GM23338 (cell line): ENCODE data around the gene SUOX. TPM values are rescaled to one million over a fixed set of nuclear protein-coding genes. Genes with fewer than 3 reads are reported as not detected.

Experiments
- ATAC-seq: fragments of 200-7000 bp; cut with Tn5 transposase; 3 replicates; pipeline ENCODE4 v1.9.1; 2020
- DNase-seq: peaks from one replicate; pipeline ENCODE4 v3.0.0-alpha.2; 2015; ENCODE audit warnings: low spot score
- H2AFZ ChIP-seq: fragments of 200-600 bp; sonication (generic); 2 replicates; pipeline ENCODE4 v1.8.0; 2016; ENCODE audit warnings: antibody characterized with exemption, mild to moderate bottlenecking, moderate library complexity
- H3F3A ChIP-seq: fragments of 200-600 bp; sonication (generic); replicated peaks from 2 replicates; pipeline ENCODE4 v1.8.0; 2017; ENCODE audit warnings: antibody characterized with exemption, mixed run types, low read depth
- H3K27ac ChIP-seq: fragments of 200-600 bp; sonication (generic); 2 replicates; pipeline ENCODE4 v1.6.1; 2016; ENCODE audit warnings: low read depth
- H3K27me3 ChIP-seq: fragments of 200-600 bp; sonication (generic); 2 replicates; pipeline ENCODE4 v1.8.0; 2016; ENCODE audit warnings: mild to moderate bottlenecking, mixed run types, moderate library complexity; ENCODE audit not compliant: insufficient read depth
- H3K36me3 ChIP-seq: fragments of 200-600 bp; sonication (generic); 2 replicates; pipeline ENCODE4 v1.8.0; 2016; ENCODE audit warnings: mild to moderate bottlenecking; ENCODE audit not compliant: insufficient read depth
- H3K4me1 ChIP-seq: fragments of 200-600 bp; sonication (generic); 2 replicates; pipeline ENCODE4 v1.8.0; 2016; ENCODE audit warnings: mild to moderate bottlenecking, moderate library complexity; ENCODE audit not compliant: insufficient read depth
- H3K4me2 ChIP-seq: fragments of 200-600 bp; sonication (generic); 2 replicates; pipeline ENCODE4 v1.7.1; 2017; ENCODE audit warnings: mixed run types
- H3K4me3 ChIP-seq: fragments of 200-600 bp; sonication (generic); 2 replicates; pipeline ENCODE4 v1.6.1; 2016; ENCODE audit warnings: mixed run types
- H3K79me2 ChIP-seq: fragments of 200-600 bp; sonication (generic); replicated peaks from 2 replicates; pipeline ENCODE4 v1.8.0; 2017; ENCODE audit warnings: mild to moderate bottlenecking; ENCODE audit not compliant: insufficient read depth
- H3K9me2 ChIP-seq: fragments of 200-600 bp; sonication (generic); 2 replicates; pipeline ENCODE4 v1.8.0; 2017; ENCODE audit not compliant: insufficient read depth
- H4K20me1 ChIP-seq: fragments of 200-600 bp; sonication (generic); replicated peaks from 2 replicates; pipeline ENCODE4 v1.8.0; 2017; ENCODE audit warnings: mild to moderate bottlenecking; ENCODE audit not compliant: insufficient read depth
- H3K27ac Mint-ChIP-seq: 2 replicates; pipeline ENCODE4 v1.8.0; 2020; ENCODE audit warnings: inconsistent platforms, mild to moderate bottlenecking, moderate library complexity, mixed read lengths
- H3K27me3 Mint-ChIP-seq: 3 replicates; pipeline ENCODE4 v1.8.0; 2022; ENCODE audit warnings: low read depth, mild to moderate bottlenecking, moderate library complexity, mixed read lengths, inconsistent platforms; ENCODE audit not compliant: insufficient read depth, poor library complexity
- H3K36me3 Mint-ChIP-seq: 3 replicates; pipeline ENCODE4 v1.8.0; 2021; ENCODE audit warnings: low read depth, mild to moderate bottlenecking, inconsistent platforms, moderate library complexity, mixed read lengths
- H3K4me1 Mint-ChIP-seq: 3 replicates; pipeline ENCODE4 v1.8.0; 2020; ENCODE audit warnings: mild to moderate bottlenecking, inconsistent platforms, mixed read lengths
- H3K4me3 Mint-ChIP-seq: 3 replicates; pipeline ENCODE4 v1.8.0; 2021; ENCODE audit warnings: moderate library complexity, mild to moderate bottlenecking, inconsistent platforms, mixed read lengths
- H3K9me3 Mint-ChIP-seq: 3 replicates; pipeline ENCODE4 v1.8.0; 2020; ENCODE audit warnings: moderate library complexity, mild to moderate bottlenecking, inconsistent platforms, mixed read lengths
- ETS1 ChIP-seq: IDR thresholded peaks from 2 replicates; pipeline ENCODE4 v1.6.1; 2016; ENCODE audit warnings: antibody characterized with exemption
- EZH2 ChIP-seq: fragments of 200-600 bp; sonication (generic); IDR thresholded peaks from one replicate; pipeline ENCODE4 v1.8.0; 2017; ENCODE audit warnings: antibody characterized with exemption, mild to moderate bottlenecking, low read depth; ENCODE audit not compliant: unreplicated experiment
- EZH2phosphoT487 ChIP-seq: fragments of 200-600 bp; sonication (generic); IDR thresholded peaks from one replicate; pipeline ENCODE4 v1.8.1; 2018; ENCODE audit warnings: antibody characterized with exemption; ENCODE audit not compliant: unreplicated experiment
- JUNB ChIP-seq: IDR thresholded peaks from one replicate; pipeline ENCODE4 v1.6.1; 2016; ENCODE audit warnings: antibody characterized with exemption; ENCODE audit not compliant: unreplicated experiment
- NANOG ChIP-seq: IDR thresholded peaks from 2 replicates; pipeline ENCODE4 v1.6.1; 2016; ENCODE audit warnings: antibody characterized with exemption, borderline replicate concordance
- POLR2AphosphoS5 ChIP-seq: IDR thresholded peaks from 2 replicates; pipeline ENCODE4 v1.6.1; 2016; ENCODE audit warnings: antibody characterized with exemption, low read depth
- REST ChIP-seq: IDR thresholded peaks from one replicate; pipeline ENCODE4 v1.6.1; 2018; ENCODE audit warnings: antibody characterized with exemption; ENCODE audit not compliant: unreplicated experiment
- ZNF331 ChIP-seq: fragments of 250-450 bp; sonication (Bioruptor Pico); IDR thresholded peaks from 2 replicates; pipeline ENCODE4 v1.5.0; 2020; ENCODE audit warnings: low read depth, mild to moderate bottlenecking, moderate library complexity
- polyA plus RNA-seq: library from polyadenylated mRNA; unstranded; fragments of >200 nt; fragmentation: Nextera tagmentation; extraction: Ambion mirVana; gene quantifications from 2 replicates; pipeline ENCODE4 v1.2.1, GENCODE V29; 2016
- total RNA-seq: library from RNA; depleted of rRNA; stranded (reverse); fragments of >200 nt; shearing (Covaris generic); gene quantifications from 2 replicates; pipeline ENCODE4 v1.2.3, GENCODE V29; 2014
- TF ChIP-seq, protein P1 (sequence below): fragments of 250-450 bp; sonication (Bioruptor Pico); IDR thresholded peaks from 2 replicates; pipeline ENCODE4 v1.5.0; 2020; ENCODE audit warnings: mild to moderate bottlenecking, moderate library complexity

The SUOX gene
- total and polyA plus RNA-seq, 2 experiments from 2014 or later, result 14.0 to 27.5 TPM

GRCh38 chr12:56017181-56017580 is 20.1 kb downstream of the SUOX start:
- H3K4me3 Mint-ChIP-seq, result no peak overlapping the region
- peaks cover 16% of the 10 kb centered on the region for H3K27me3 Mint-ChIP-seq
- Histone ChIP-seq H3K27ac (no peak overlapping the region), H3K4me2 (no peak overlapping the region), H2AFZ (no peak overlapping the region), H4K20me1 (no peaks in the 10 kb centered on the region), H3K79me2 (peaks cover 3% of the 10 kb centered on the region; the same call in 1 of the 2 replicates), H3K9me2 (no peaks in the 10 kb centered on the region), H3F3A (peaks cover 20% of the 10 kb centered on the region; the same call in 1 of the 2 replicates), H3K4me1 (peaks cover 18% of the 10 kb centered on the region), H3K4me3 (no peak overlapping the region), H3K36me3 (no peaks in the 10 kb centered on the region; the same call in 1 of the 2 replicates), H3K27me3 (no peaks in the 10 kb centered on the region)
- no peaks in the 10 kb centered on the region for H3K9me3 Mint-ChIP-seq
- peaks cover 10% of the 10 kb centered on the region; the same call in 1 of the 3 replicates for H3K36me3 Mint-ChIP-seq
- DNase-seq, result no peak
- peaks cover 24% of the 10 kb centered on the region for H3K4me1 Mint-ChIP-seq
- ATAC-seq, result no peak
- no peak overlapping the region for H3K27ac Mint-ChIP-seq
- TF ChIP-seq, protein P1, sequence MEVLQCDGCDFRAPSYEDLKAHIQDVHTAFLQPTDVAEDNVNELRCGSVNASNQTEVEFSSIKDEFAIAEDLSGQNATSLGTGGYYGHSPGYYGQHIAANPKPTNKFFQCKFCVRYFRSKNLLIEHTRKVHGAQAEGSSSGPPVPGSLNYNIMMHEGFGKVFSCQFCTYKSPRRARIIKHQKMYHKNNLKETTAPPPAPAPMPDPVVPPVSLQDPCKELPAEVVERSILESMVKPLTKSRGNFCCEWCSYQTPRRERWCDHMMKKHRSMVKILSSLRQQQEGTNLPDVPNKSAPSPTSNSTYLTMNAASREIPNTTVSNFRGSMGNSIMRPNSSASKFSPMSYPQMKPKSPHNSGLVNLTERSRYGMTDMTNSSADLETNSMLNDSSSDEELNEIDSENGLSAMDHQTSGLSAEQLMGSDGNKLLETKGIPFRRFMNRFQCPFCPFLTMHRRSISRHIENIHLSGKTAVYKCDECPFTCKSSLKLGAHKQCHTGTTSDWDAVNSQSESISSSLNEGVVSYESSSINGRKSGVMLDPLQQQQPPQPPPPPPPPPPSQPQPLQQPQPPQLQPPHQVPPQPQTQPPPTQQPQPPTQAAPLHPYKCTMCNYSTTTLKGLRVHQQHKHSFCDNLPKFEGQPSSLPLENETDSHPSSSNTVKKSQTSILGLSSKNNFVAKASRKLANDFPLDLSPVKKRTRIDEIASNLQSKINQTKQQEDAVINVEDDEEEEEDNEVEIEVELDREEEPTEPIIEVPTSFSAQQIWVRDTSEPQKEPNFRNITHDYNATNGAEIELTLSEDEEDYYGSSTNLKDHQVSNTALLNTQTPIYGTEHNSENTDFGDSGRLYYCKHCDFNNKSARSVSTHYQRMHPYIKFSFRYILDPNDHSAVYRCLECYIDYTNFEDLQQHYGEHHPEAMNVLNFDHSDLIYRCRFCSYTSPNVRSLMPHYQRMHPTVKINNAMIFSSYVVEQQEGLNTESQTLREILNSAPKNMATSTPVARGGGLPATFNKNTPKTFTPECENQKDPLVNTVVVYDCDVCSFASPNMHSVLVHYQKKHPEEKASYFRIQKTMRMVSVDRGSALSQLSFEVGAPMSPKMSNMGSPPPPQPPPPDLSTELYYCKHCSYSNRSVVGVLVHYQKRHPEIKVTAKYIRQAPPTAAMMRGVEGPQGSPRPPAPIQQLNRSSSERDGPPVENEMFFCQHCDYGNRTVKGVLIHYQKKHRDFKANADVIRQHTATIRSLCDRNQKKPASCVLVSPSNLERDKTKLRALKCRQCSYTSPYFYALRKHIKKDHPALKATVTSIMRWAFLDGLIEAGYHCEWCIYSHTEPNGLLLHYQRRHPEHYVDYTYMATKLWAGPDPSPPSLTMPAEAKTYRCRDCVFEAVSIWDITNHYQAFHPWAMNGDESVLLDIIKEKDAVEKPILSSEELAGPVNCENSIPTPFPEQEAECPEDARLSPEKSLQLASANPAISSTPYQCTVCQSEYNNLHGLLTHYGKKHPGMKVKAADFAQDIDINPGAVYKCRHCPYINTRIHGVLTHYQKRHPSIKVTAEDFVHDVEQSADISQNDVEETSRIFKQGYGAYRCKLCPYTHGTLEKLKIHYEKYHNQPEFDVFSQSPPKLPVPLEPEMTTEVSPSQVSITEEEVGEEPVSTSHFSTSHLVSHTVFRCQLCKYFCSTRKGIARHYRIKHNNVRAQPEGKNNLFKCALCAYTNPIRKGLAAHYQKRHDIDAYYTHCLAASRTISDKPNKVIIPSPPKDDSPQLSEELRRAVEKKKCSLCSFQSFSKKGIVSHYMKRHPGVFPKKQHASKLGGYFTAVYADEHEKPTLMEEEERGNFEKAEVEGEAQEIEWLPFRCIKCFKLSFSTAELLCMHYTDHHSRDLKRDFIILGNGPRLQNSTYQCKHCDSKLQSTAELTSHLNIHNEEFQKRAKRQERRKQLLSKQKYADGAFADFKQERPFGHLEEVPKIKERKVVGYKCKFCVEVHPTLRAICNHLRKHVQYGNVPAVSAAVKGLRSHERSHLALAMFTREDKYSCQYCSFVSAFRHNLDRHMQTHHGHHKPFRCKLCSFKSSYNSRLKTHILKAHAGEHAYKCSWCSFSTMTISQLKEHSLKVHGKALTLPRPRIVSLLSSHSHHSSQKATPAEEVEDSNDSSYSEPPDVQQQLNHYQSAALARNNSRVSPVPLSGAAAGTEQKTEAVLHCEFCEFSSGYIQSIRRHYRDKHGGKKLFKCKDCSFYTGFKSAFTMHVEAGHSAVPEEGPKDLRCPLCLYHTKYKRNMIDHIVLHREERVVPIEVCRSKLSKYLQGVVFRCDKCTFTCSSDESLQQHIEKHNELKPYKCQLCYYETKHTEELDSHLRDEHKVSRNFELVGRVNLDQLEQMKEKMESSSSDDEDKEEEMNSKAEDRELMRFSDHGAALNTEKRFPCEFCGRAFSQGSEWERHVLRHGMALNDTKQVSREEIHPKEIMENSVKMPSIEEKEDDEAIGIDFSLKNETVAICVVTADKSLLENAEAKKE (CRISPR knock-in tag), result no peak
- no peak for TF ChIP-seq EZH2phosphoT487
- TF ChIP-seq REST, result no peak
- no peak for TF ChIP-seq ZNF331 (CRISPR knock-in tag)
- TF ChIP-seq EZH2, result no peak
- no peak for TF ChIP-seq JUNB
- no peak for TF ChIP-seq POLR2AphosphoS5
- no peak for TF ChIP-seq NANOG
- TF ChIP-seq ETS1, result no peak
